ENCODE results near the gene CCDC38. TPM values are rescaled to one million over a fixed set of nuclear protein-coding genes. Genes with fewer than 3 reads are reported as not detected.
A peak's percentile ranks its signal among the peaks of the same experiment; 100 is the strongest.

Gene CCDC38
- polyA plus RNA-seq, 3 donors, result 0.21 to 0.37 (median 0.35) TPM

- DNase-seq (ENCODE audit: low read depth in 3 of 3, low spot score in 2 of 3), result no peak
Observed at GRCh38 chr12:95890958-95891357, 51.5 kb downstream of the CCDC38 start.

GRCh38 chr12:95887311-95887710 is 55.1 kb downstream of the CCDC38 start:
- no peak for DNase-seq (ENCODE audit: low read depth in 3 of 3, low spot score in 2 of 3)

- no peak for DNase-seq (ENCODE audit: low read depth in 3 of 3, low spot score in 2 of 3)
Observed at GRCh38 chr12:95884998-95885397, 57.4 kb downstream of the CCDC38 start.

GRCh38 chr12:95882873-95883272 is 59.5 kb downstream of the CCDC38 start:
- DNase-seq (ENCODE audit: low read depth in 3 of 3, low spot score in 2 of 3), result no peak

GRCh38 chr12:95882080-95882479 is 60.3 kb downstream of the CCDC38 start:
- DNase-seq (ENCODE audit: low read depth in 3 of 3, low spot score in 2 of 3), result no peak

GRCh38 chr12:95881331-95881955 is 61.0 kb downstream of the CCDC38 start:
- DNase-seq (ENCODE audit: low read depth in 3 of 3, low spot score in 2 of 3), result no peak

GRCh38 chr12:95880895-95881294 is 61.5 kb downstream of the CCDC38 start:
- DNase-seq (ENCODE audit: low read depth in 3 of 3, low spot score in 2 of 3), result no peak

GRCh38 chr12:95877622-95878021 is 64.8 kb downstream of the CCDC38 start:
- no peak for DNase-seq (ENCODE audit: low read depth in 3 of 3, low spot score in 2 of 3)

- DNase-seq (ENCODE audit: low read depth in 3 of 3, low spot score in 2 of 3), result no peak
Observed at GRCh38 chr12:95874452-95874851, 68.0 kb downstream of the CCDC38 start.

- DNase-seq (ENCODE audit: low read depth in 3 of 3, low spot score in 2 of 3), result no peak
Observed at GRCh38 chr12:95870897-95871296, 71.5 kb downstream of the CCDC38 start.

- no peak for DNase-seq (ENCODE audit: low read depth in 3 of 3, low spot score in 2 of 3)
Observed at GRCh38 chr12:95863337-95863736, 79.1 kb downstream of the CCDC38 start.

- no peak for DNase-seq (ENCODE audit: low read depth in 3 of 3, low spot score in 2 of 3)
Observed at GRCh38 chr12:95862038-95862437, 80.4 kb downstream of the CCDC38 start.

GRCh38 chr12:95859947-95860850 is 82.2 kb downstream of the CCDC38 start:
- no peak for DNase-seq (ENCODE audit: low read depth in 3 of 3, low spot score in 2 of 3)

GRCh38 chr12:95859344-95859816 is 83.0 kb downstream of the CCDC38 start:
- peak in 1 of 3 donors; percentile 37 for DNase-seq (ENCODE audit: low read depth in 3 of 3, low spot score in 2 of 3)

GRCh38 chr12:95858451-95859343 is 83.7 kb downstream of the CCDC38 start, which contains the start of gene SNRPF:
SNRPF (plus strand) TSS chr12:95858952; CDS start chr12:95859074, 122 bp downstream.
- DNase-seq (ENCODE audit: low read depth in 3 of 3, low spot score in 2 of 3), result peak; percentile 94 to 98 (median 97)

- no peak for DNase-seq (ENCODE audit: low read depth in 3 of 3, low spot score in 2 of 3)
Observed at GRCh38 chr12:95857799-95858198, 84.6 kb downstream of the CCDC38 start.

- no peak for DNase-seq (ENCODE audit: low read depth in 3 of 3, low spot score in 2 of 3)
Observed at GRCh38 chr12:95857156-95857555, 85.3 kb downstream of the CCDC38 start.

GRCh38 chr12:95852133-95852532 is 90.3 kb downstream of the CCDC38 start:
- DNase-seq (ENCODE audit: low read depth in 3 of 3, low spot score in 2 of 3), result no peak

GRCh38 chr12:95851606-95852005 is 90.8 kb downstream of the CCDC38 start:
- DNase-seq (ENCODE audit: low read depth in 3 of 3, low spot score in 2 of 3), result no peak

- DNase-seq (ENCODE audit: low read depth in 3 of 3, low spot score in 2 of 3), result peak in 2 of 3 donors; percentile 7 to 24
Observed at GRCh38 chr12:95848575-95849388, 93.6 kb downstream of the CCDC38 start.

Data from right renal cortex interstitium (tissue), 3 donors.